HG03460 (cell line): ENCODE measurements around the gene GRM4.

ENCODE experiments used
- ATAC-seq: cut with Tn5 transposase; IDR thresholded peaks from one replicate; pipeline ENCODE4 v1.9.1; 2021; ENCODE audit not compliant: unreplicated experiment

GRM4 gene

GRCh38 chr6:34157851-34158250 is 12.0 kb upstream of the GRM4 start:
- ATAC-seq, result no peak

DNA sequence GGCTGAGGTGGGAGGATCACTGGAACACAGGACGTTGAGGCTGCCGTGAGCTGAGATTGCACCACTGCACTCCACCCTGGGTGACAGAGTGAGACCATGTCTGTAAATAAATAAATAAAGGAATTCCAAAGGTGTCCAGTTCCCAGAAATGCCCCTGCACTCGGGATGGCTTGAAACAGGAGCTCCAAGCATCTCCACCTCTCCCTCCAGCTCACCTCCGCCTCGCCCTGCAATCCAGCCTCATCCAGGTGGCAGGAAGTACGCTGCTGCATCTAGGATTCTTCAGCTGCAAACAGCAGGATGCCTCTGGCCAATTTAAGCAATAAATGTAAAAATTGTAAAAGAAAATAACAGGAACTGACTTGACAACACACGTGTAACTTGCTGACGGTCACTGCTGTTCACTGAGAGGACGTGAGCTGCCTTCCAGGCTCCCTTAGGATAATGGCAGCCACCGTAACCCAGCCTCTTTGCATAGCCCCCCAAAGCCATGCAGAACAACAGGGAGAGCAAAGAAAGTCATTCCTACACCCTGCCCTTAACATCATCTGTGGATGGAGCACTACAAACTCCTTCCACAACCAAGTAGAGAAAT is 11.4 kb upstream of the GRM4 start:
- ATAC-seq, result no peak

DNA sequence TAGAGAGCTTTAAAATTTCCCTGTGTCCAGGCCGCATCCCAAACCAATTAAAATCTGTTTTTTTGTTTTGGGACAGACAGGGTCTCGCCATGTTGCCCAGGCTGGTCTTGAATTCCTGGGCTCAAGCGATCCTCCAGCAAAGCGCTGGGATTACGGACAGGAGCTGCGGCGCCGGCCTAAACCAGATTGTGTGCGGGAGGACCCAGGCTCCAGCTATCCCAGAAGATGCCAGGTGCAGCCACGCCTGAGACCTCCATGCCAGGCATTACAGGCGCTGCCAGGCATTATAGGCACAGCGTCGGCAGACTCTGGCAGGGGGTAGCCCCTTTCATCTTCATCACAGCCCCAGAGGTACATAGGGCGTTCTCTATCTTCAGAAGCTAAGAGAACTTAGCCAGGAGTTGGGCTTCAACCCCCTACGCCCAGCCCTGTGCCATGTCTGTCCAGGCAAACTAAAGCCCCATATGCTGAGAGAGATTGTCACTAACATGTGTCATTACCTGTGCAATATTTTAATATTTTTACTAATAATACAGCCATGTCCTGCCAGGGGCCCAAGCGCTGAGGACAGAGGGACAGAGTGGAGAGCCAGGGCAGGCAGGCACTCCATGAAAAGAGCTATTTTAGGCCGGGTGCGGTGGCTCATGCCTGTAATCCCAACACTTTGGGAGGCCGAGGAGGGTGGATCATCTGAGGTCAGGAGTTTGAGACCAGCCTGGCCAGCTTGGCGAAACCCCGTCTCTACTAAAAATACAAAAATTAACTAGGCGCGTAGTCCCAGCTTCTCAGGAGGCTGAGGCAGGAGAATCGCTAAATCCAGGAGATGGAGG is 9.8 kb upstream of the GRM4 start:
- ATAC-seq, result no peak

- ATAC-seq, result no peak
Measured at GRCh38 chr6:34154668-34155447, 9.0 kb upstream of the GRM4 start.

GRCh38 chr6:34152806-34153520 is 7.1 kb upstream of the GRM4 start:
- no peak for ATAC-seq

GRCh38 chr6:34152042-34152524 is 6.2 kb upstream of the GRM4 start:
- ATAC-seq, result no peak

DNA sequence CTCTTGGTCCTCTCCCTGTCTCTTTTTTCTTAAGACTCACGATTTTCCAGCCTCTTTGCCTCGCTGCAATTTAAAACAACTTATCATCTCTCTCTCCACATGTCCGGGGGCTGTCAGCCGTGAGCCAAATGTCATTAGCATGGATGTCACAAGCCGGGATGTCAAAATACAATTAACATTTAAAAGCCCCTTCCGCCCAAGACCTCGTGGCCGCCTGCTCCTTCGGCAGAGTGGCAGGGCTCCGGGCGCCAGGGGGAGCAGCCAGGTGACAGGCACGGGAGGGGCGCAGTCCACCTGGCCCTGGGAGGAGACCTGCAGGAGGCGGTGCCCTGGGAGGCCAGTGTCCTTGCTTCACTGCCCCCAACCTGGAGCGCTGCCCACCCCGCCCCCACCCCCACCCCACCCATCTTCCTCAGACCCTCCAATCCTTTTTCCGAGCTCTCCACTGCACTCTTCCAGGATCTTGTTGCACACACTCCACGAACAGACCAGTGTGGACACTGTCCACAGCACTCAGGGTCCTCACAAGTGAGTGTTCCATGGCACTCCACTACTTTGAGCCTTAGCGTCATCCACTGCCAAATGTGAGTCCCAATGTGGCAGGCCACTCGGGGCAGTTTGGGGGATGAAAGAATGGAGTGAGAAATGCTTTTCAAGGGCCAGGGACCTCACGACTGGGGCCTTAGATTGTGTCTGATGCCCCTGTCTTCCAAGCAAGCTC is 5.6 kb upstream of the GRM4 start:
- no peak for ATAC-seq

- ATAC-seq, result no peak
Measured at GRCh38 chr6:34150766-34151165, 4.9 kb upstream of the GRM4 start.

DNA sequence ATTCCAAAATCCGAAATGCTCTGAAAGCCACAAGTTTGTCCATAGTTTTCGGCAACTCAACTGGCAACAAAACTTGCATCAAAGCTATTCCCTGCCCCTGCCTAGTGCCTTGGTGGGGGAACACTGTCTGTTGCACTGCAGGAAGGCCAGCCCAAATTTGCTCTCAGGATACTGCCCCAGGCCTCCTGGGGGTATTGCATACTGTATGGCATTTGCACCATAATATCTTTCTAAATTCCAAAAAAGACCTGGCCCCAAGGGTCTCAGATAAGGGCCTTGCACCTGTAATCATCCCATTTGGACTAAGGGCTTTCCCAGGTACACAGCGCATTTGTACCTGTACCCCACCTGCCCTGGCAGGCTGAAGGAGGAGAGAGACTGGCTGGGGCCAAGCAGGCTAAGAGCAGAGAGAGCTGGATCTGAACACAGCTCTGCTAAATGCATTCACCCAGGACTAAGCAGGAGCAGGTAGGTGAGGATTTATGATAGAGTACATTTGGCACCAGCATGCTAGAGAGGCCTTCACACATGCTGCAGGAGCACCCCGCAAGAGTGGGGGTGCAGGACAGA is 4.0 kb upstream of the GRM4 start:
- ATAC-seq, result no peak

DNA sequence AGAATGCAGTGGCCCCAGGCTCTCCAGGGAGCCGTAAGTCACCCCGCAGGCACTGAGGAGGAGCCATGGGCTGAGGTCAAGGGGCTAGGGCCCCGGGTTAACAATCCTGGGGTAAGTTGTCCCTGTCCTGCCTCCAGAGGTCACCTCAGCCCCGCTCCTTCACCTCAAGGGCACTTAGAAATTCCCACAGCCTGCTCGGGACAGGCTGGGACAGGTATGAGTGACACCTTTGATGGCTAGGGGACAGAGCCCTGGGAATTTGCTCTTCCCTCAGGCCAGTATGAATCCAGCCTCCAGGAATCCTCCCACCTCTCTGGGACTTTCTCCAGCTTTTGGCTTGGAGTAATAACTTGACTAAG is 3.5 kb upstream of the GRM4 start:
- no peak for ATAC-seq

GRCh38 chr6:34148631-34149451 is 3.0 kb upstream of the GRM4 start:
- no peak for ATAC-seq

GRCh38 chr6:34147906-34148630 is 2.2 kb upstream of the GRM4 start:
- ATAC-seq, result no peak

DNA sequence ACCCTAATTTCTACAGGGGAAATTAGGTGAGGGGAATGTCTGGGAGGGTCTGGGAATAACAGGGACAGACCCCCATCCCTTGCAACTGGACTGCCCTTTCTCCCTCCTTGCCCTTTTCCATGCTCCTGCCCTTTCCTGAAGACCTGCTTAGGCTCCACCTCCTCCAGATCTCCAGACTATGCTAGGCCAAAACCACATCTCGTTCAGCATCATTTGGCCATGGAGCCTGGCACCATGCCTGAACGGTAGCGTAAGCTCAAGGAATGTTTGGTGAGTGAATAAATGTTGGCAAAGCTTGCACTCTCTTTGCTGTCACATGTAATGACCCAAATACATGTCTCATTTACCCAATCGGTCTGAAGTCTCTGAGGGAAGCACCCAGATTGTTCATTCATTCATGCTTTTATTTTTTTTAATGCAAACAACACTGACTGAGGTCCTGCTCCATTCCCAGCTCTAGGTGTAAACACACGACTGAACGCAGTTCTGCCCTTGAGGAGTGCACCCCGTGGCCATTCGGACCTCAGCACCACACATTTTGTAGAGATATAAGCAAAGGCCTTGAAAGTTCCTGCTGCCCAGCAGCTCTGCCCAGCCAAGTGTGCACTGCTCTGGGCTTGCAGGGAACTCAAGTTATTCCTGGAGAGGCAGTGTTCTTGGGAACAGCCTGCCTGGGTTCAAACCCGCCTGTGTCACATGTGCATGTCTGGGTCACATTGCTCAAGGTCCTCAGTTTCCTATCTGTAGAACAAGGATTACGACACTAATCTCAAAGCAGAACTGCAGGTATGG is 1.1 kb upstream of the GRM4 start:
- no peak for ATAC-seq

DNA sequence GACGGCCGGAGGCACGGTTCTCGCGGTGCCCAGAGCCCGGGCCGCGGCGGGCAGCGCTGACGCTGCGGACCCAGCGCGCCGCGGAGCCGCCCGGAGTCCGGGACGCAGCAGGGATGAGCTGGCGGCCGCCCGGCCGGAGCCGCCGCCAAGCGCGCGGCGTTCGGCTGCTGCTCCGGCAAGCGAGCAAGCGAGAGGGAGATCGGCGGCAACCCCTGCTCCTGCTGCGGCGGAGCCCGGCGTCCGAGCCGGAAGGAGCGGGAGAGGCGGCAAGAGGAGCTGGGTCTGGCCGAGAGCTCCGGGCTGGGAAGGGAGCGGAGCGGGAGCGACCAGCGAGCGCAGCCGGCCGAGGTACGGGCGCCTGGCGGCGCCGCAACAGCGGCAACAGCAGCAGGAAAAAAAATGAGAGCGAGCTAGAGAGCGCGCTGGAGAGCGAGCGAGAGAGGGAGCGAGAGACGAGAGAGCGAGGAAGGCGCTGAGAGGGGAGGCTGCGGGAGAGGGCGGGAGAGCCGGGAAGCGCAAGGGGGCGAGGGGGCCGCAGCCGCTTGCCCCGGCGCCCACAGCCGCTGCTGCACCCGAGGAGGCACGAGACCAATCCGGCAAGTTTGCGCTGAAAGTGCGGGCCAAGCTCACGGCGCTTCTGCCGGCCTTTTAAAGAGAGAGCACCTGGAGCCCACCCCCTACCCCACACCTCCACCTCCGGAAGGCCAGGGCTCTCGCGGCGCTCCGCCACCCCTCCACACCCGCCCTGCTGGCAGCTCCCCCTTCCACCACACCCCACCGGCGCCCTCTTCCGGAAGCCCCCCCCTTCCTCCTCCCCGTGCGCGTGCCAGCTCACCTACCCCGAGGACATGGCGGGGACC is 496 bp downstream of the GRM4 start:
- ATAC-seq, result no peak

DNA sequence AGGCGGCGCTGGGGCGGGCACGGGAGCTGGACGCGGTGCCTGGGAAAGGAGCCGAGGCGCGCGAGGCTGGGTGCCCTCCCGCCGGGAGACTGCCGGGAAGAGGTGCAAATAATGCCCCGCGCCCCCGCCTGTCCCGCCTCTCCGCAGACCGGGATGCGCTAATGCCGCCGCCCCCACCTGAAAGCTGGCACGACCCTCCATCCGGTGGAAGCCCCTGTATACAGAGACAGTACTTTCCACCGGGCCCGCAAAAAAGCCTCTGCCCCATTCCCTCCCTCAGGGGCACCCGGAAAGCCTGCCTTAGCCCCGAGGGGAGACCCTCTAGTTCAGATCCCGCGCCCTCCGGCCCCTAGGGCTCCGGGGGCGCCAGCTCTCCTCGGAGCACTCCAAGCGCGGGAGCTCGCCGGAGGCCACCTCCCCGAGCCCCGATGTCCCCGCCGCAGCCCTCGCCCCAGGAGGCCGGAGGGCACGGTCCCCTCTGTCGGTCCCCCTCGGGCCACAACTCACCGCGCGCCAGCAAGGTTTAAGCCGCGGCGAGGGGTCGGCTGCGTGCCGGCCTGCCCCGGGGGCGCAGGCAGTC is 1.2 kb downstream of the GRM4 start:
- ATAC-seq, result no peak

GRCh38 chr6:34143884-34144580 is 1.9 kb downstream of the GRM4 start:
- no peak for ATAC-seq
